OCI-LY7 (cell line): ENCODE data around the gene MICAL3. TPM values are rescaled to one million over a fixed set of nuclear protein-coding genes. Genes with fewer than 3 reads are reported as not detected.

Experiments
- BruUV-seq: library from RNA; stranded (reverse); fragments of 400-500 nt; replicated peaks from 2 replicates; lab custom pipeline; 2021; lab: Mats Ljungman, UMichigan
- CTCF ChIA-PET: fragments of 300-600 bp; sonication (Branson Sonifier 250); formaldehyde crosslinking; loops from one replicate; lab custom pipeline; 2022; ENCODE audit warnings: antibody characterized with exemption; ENCODE audit not compliant: unreplicated experiment; lab: Charles Lee
- POLR2A ChIA-PET: fragments of 300-600 bp; sonication (Branson Sonifier 250); formaldehyde crosslinking; loops from one replicate; lab custom pipeline; 2022; ENCODE audit warnings: antibody characterized with exemption; lab: Charles Lee
- DNase-seq: peaks from one replicate; pipeline ENCODE4 v3.0.0-alpha.2; 2015; ENCODE audit warnings: low spot score
- H2AFZ ChIP-seq: fragments of 200-600 bp; sonication (generic), shearing (Covaris generic); 2 replicates; pipeline ENCODE4 v1.6.1; 2014; ENCODE audit warnings: mild to moderate bottlenecking, antibody characterized with exemption, low read length, moderate library complexity
- H3K27ac ChIP-seq: fragments of 200-600 bp; sonication (generic); 2 replicates; pipeline ENCODE4 v1.5.1; 2014; ENCODE audit warnings: mixed run types, low read depth, mild to moderate bottlenecking, moderate library complexity, low read length, inconsistent platforms; ENCODE audit not compliant: poor library complexity, severe bottlenecking
- H3K36me3 ChIP-seq: fragments of 200-600 bp; sonication (generic); 2 replicates; pipeline ENCODE4 v1.6.1; 2014; ENCODE audit warnings: mild to moderate bottlenecking, antibody characterized with exemption, low read length, moderate library complexity, mixed read lengths; ENCODE audit not compliant: insufficient read depth
- H3K4me1 ChIP-seq: fragments of 200-600 bp; sonication (generic); 2 replicates; pipeline ENCODE4 v1.5.1; 2014; ENCODE audit warnings: mild to moderate bottlenecking, low read length; ENCODE audit not compliant: insufficient read depth, poor library complexity, severe bottlenecking
- H3K4me2 ChIP-seq: fragments of 200-600 bp; sonication (generic); 2 replicates; pipeline ENCODE4 v1.6.1; 2014; ENCODE audit warnings: mild to moderate bottlenecking, low read length
- H3K4me3 ChIP-seq: fragments of 200-600 bp; sonication (generic); 2 replicates; pipeline ENCODE4 v1.5.1; 2014; ENCODE audit warnings: mild to moderate bottlenecking, low read depth, low read length; ENCODE audit not compliant: poor library complexity, severe bottlenecking
- H3K79me2 ChIP-seq: fragments of 200-600 bp; sonication (generic); 2 replicates; pipeline ENCODE4 v1.6.1; 2016; ENCODE audit warnings: low read depth, mild to moderate bottlenecking, low read length, moderate library complexity, mixed read lengths; ENCODE audit not compliant: insufficient read depth
- H3K9me2 ChIP-seq: fragments of 200-600 bp; sonication (generic); 2 replicates; pipeline ENCODE4 v1.6.1; 2016; ENCODE audit warnings: mild to moderate bottlenecking, low read length, mixed read lengths; ENCODE audit not compliant: insufficient read depth
- H3K9me3 ChIP-seq: fragments of 200-600 bp; sonication (generic); 2 replicates; pipeline ENCODE4 v1.6.1; 2014; ENCODE audit warnings: mild to moderate bottlenecking, mixed run types, low read length, mixed read lengths
- H4K20me1 ChIP-seq: fragments of 200-600 bp; sonication (generic); 2 replicates; pipeline ENCODE4 v1.6.1; 2014; ENCODE audit warnings: mild to moderate bottlenecking, antibody characterized with exemption, low read length, moderate library complexity, mixed read lengths; ENCODE audit not compliant: insufficient read depth
- EZH2phosphoT487 ChIP-seq: fragments of 200-600 bp; sonication (generic); IDR thresholded peaks from 2 replicates; pipeline ENCODE4 v1.6.1; 2018; ENCODE audit warnings: low read depth, borderline replicate concordance, mild to moderate bottlenecking, mixed run types, antibody characterized with exemption, low read length, moderate library complexity, mixed read lengths
- intact Hi-C: fragments of 100-400 bp; cut with micrococcal nuclease; formaldehyde crosslinking; loops from one replicate; pipeline ENCODE4 v1.10.0; 2022; ENCODE audit not compliant: unreplicated experiment
- total RNA-seq, 2 experiments: library from RNA; depleted of rRNA in 1 of 2; stranded (reverse); fragments of >200 nt in 1 of 2; shearing (Covaris generic) in 1 of 2; gene quantifications; 2 replicates each; pipeline ENCODE4 v1.2.3, GENCODE V29; 2014 to 2022
- TF ChIP-seq, protein P1 (sequence below): fragments of 200-600 bp; sonication (generic); conservative IDR thresholded peaks from 2 replicates; pipeline ENCODE4 v1.5.1; 2014; ENCODE audit warnings: mild to moderate bottlenecking, antibody characterized with exemption, low read length, moderate library complexity, mixed read lengths

MICAL3 gene
- total RNA-seq, 2 experiments from 2014 or later, result 80.9 to 210 TPM

GRCh38 chr22:17876306-17876831, 148.0 kb downstream of the MICAL3 start:
- Histone ChIP-seq H3K79me2 (no peaks in the 10 kb centered on the region), H3K4me1 (no peaks in the 10 kb centered on the region), H3K9me2 (no peaks in the 10 kb centered on the region), H3K4me2 (no peak overlapping the region), H2AFZ (no peak overlapping the region), H3K27ac (no peak overlapping the region), H3K9me3 (no peaks in the 10 kb centered on the region), H4K20me1 (no peaks in the 10 kb centered on the region), H3K4me3 (no peak overlapping the region), H3K36me3 (peaks cover 95% of the 10 kb centered on the region)
- BruUV-seq, result TSS peak; percentile 46
- DNase-seq, result peak; percentile 54
- POLR2A ChIA-PET, result no interaction called here
- TF ChIP-seq, protein P1, sequence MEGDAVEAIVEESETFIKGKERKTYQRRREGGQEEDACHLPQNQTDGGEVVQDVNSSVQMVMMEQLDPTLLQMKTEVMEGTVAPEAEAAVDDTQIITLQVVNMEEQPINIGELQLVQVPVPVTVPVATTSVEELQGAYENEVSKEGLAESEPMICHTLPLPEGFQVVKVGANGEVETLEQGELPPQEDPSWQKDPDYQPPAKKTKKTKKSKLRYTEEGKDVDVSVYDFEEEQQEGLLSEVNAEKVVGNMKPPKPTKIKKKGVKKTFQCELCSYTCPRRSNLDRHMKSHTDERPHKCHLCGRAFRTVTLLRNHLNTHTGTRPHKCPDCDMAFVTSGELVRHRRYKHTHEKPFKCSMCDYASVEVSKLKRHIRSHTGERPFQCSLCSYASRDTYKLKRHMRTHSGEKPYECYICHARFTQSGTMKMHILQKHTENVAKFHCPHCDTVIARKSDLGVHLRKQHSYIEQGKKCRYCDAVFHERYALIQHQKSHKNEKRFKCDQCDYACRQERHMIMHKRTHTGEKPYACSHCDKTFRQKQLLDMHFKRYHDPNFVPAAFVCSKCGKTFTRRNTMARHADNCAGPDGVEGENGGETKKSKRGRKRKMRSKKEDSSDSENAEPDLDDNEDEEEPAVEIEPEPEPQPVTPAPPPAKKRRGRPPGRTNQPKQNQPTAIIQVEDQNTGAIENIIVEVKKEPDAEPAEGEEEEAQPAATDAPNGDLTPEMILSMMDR, result 0 out of 2 replicates have a peak, but pooled peaks have one; percentile 43
- no peak for TF ChIP-seq EZH2phosphoT487
- intact Hi-C loops, result loop anchor here (2.0 kb wide), 1 partner anchor 200 kb away; the partner anchor contains the start of gene PEX26
- CTCF ChIA-PET, result no interaction called here

DNA sequence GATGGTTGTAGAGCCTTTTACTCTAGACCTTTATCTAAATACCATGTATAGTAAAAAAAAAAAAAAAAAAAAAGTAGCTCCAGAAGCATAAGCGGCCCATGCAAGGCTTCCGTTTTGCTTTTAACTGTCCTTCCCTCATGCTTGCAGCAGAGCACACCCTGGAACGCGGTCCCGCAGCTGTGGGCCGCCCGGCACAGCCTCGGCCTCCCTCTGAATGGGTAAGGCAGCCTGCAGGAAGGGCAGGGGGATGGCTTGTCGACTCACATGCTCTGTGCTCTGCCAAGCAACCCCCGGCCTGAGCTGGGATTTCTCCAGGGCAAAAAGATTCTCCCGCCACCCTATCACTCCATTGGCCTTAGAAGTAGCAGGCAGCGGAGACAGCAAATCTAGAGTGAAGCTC, 148.7 kb downstream of the MICAL3 start:
- H3K36me3 ChIP-seq, result peaks cover 95% of the 10 kb centered on the region
- H3K4me3 ChIP-seq, result no peak overlapping the region
- ChIA-PET CTCF (no interaction called here), POLR2A (no interaction called here)
- no peak overlapping the region for H3K4me2 ChIP-seq
- H2AFZ ChIP-seq, result no peak overlapping the region
- H3K9me2 ChIP-seq, result no peaks in the 10 kb centered on the region
- no peak for TF ChIP-seq EZH2phosphoT487
- TF ChIP-seq, protein P1, result no peak
- DNase-seq, result no peak
- BruUV-seq, result no TSS peak
- intact Hi-C loops, result loop anchor here (2.0 kb wide), 1 partner anchor 201 kb away; the partner anchor contains the start of gene PEX26
- no peak overlapping the region for H3K27ac ChIP-seq
- H3K9me3 ChIP-seq, result no peaks in the 10 kb centered on the region
- no peaks in the 10 kb centered on the region for H4K20me1 ChIP-seq
- H3K4me1 ChIP-seq, result no peaks in the 10 kb centered on the region
- no peaks in the 10 kb centered on the region for H3K79me2 ChIP-seq

GRCh38 chr22:17875156-17875555, 149.2 kb downstream of the MICAL3 start:
- Histone ChIP-seq H3K79me2 (no peaks in the 10 kb centered on the region), H3K36me3 (peaks cover 95% of the 10 kb centered on the region), H3K4me1 (no peaks in the 10 kb centered on the region), H2AFZ (no peak overlapping the region), H4K20me1 (no peaks in the 10 kb centered on the region), H3K27ac (no peak overlapping the region), H3K4me2 (no peak overlapping the region), H3K9me2 (no peaks in the 10 kb centered on the region), H3K4me3 (no peak overlapping the region), H3K9me3 (no peaks in the 10 kb centered on the region)
- CTCF ChIA-PET, result no interaction called here
- no TSS peak for BruUV-seq
- TF ChIP-seq EZH2phosphoT487, result no peak
- TF ChIP-seq, protein P1, result no peak
- POLR2A ChIA-PET, result no interaction called here
- no peak for DNase-seq
- intact Hi-C loops, result no loop called here
